ENCODE results near the gene MPRIP.

- TF ChIP-seq, protein P1, sequence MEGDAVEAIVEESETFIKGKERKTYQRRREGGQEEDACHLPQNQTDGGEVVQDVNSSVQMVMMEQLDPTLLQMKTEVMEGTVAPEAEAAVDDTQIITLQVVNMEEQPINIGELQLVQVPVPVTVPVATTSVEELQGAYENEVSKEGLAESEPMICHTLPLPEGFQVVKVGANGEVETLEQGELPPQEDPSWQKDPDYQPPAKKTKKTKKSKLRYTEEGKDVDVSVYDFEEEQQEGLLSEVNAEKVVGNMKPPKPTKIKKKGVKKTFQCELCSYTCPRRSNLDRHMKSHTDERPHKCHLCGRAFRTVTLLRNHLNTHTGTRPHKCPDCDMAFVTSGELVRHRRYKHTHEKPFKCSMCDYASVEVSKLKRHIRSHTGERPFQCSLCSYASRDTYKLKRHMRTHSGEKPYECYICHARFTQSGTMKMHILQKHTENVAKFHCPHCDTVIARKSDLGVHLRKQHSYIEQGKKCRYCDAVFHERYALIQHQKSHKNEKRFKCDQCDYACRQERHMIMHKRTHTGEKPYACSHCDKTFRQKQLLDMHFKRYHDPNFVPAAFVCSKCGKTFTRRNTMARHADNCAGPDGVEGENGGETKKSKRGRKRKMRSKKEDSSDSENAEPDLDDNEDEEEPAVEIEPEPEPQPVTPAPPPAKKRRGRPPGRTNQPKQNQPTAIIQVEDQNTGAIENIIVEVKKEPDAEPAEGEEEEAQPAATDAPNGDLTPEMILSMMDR (IDR thresholded peaks at IDR 0.05; ENCODE audit: borderline replicate concordance, extremely low read depth, low read length, poor library complexity, severe bottlenecking), result no peak
- no peak for TF ChIP-seq EZH2 (IDR thresholded peaks at IDR 0.05; ENCODE audit: borderline replicate concordance, low read depth, low read length, severe bottlenecking)
Measured at GRCh38 chr17:17239832-17240231, 197.6 kb downstream of the MPRIP start.

All from DND-41 (cell line).